Panc1 (cell line): ENCODE data around the gene ALG14. TPM values are rescaled to one million over a fixed set of nuclear protein-coding genes. Genes with fewer than 3 reads are reported as not detected.

Experiments
- ATAC-seq: fragments of 200-7000 bp; cut with Tn5 transposase; 2 replicates; pipeline ENCODE4 v1.9.1; 2020; ENCODE audit warnings: mild to moderate bottlenecking, moderate library complexity
- BruUV-seq: library from RNA; stranded (reverse); fragments of 400-500 nt; replicated peaks from 2 replicates; lab custom pipeline; 2021; lab: Mats Ljungman, UMichigan
- CTCF ChIA-PET: fragments of 300-600 bp; sonication (Branson Sonifier 250); formaldehyde crosslinking; loops from one replicate; lab custom pipeline; 2022; ENCODE audit warnings: antibody characterized with exemption; lab: Charles Lee
- POLR2A ChIA-PET: fragments of 300-600 bp; sonication (Branson Sonifier 250); formaldehyde crosslinking; loops from one replicate; lab custom pipeline; 2022; ENCODE audit warnings: antibody characterized with exemption; lab: Charles Lee
- DNase-seq: peaks from one replicate; pipeline ENCODE4 v3.0.0-alpha.2; 2010; ENCODE audit warnings: low read depth, low spot score
- H3K27ac ChIP-seq: 2 replicates; pipeline ENCODE4 v1.5.1; 2011; ENCODE audit warnings: mild to moderate bottlenecking, low read length, inconsistent platforms
- H3K27me3 ChIP-seq: fragments of 200-500 bp; sonication (Bioruptor generic); 2 replicates; pipeline ENCODE4 v1.6.0; 2014; ENCODE audit warnings: low read length, inconsistent platforms; ENCODE audit not compliant: control insufficient read depth, insufficient read depth
- H3K36me3 ChIP-seq: fragments of 200-500 bp; sonication (Bioruptor generic); 2 replicates; pipeline ENCODE4 v1.5.1; 2014; ENCODE audit warnings: inconsistent platforms, mild to moderate bottlenecking, low read length, moderate library complexity; ENCODE audit not compliant: control insufficient read depth, insufficient read depth
- H3K4me1 ChIP-seq: 2 replicates; pipeline ENCODE4 v1.5.1; 2011; ENCODE audit warnings: inconsistent platforms, mild to moderate bottlenecking, low read length, moderate library complexity; ENCODE audit not compliant: control insufficient read depth, insufficient read depth
- H3K4me3 ChIP-seq, 2 experiments: 2 replicates each; pipeline ENCODE4 v1.5.1; 2011 to 2012; ENCODE audit warnings: low read depth in 2 of 2, low read length in 2 of 2, mild to moderate bottlenecking in 2 of 2, inconsistent platforms in 1 of 2, moderate library complexity in 1 of 2
- H3K9me3 ChIP-seq: fragments of 200-500 bp; sonication (Bioruptor generic); 2 replicates; pipeline ENCODE4 v1.5.1; 2014; ENCODE audit warnings: low read depth, mild to moderate bottlenecking, inconsistent platforms, low read length, moderate library complexity; ENCODE audit not compliant: control insufficient read depth, insufficient read depth
- POLR2AphosphoS5 ChIP-seq: IDR thresholded peaks from 2 replicates; pipeline ENCODE4 v1.6.1; 2012; ENCODE audit warnings: mild to moderate bottlenecking, low read depth, low read length, moderate library complexity
- REST ChIP-seq, 2 experiments: IDR thresholded peaks; 2 replicates each; pipeline ENCODE4 v1.6.1; 2011 to 2012; ENCODE audit warnings: low read depth in 2 of 2, control low read depth in 1 of 2, low read length in 1 of 2, mild to moderate bottlenecking in 1 of 2, moderate library complexity in 1 of 2; ENCODE audit not compliant: insufficient read depth in 1 of 2
- SIN3A ChIP-seq: IDR thresholded peaks from 2 replicates; pipeline ENCODE4 v1.6.1; 2012; ENCODE audit warnings: low read depth, mild to moderate bottlenecking, low read length, moderate library complexity, borderline replicate concordance; ENCODE audit not compliant: insufficient read depth
- TCF7L2 ChIP-seq: IDR thresholded peaks from 2 replicates; pipeline ENCODE4 v1.6.1; 2011; ENCODE audit warnings: mild to moderate bottlenecking, low read depth, low read length, inconsistent platforms
- in situ Hi-C: cut with HindIII; loops from 2 replicates; pipeline ENCODE4 v1.10.0; 2016; ENCODE audit warnings: low sequenced_read_pairs, low pct_unique_long_range_greater_than_20kb
- intact Hi-C: fragments of 100-400 bp; cut with micrococcal nuclease; formaldehyde crosslinking; loops from one replicate; pipeline ENCODE4 v1.10.0; 2022; ENCODE audit not compliant: unreplicated experiment
- total RNA-seq: library from RNA; stranded (reverse); gene quantifications from one replicate; pipeline ENCODE4 v1.2.1, GENCODE V29; 2021; ENCODE audit not compliant: unreplicated experiment
- TF ChIP-seq, protein P1 (sequence below): fragments of 450-650 bp; IDR thresholded peaks from 2 replicates; pipeline ENCODE4 v1.5.1; 2017; ENCODE audit warnings: mild to moderate bottlenecking

Gene ALG14
- total RNA-seq, 1 experiment from 2014 or later: 4.1 TPM

DNA sequence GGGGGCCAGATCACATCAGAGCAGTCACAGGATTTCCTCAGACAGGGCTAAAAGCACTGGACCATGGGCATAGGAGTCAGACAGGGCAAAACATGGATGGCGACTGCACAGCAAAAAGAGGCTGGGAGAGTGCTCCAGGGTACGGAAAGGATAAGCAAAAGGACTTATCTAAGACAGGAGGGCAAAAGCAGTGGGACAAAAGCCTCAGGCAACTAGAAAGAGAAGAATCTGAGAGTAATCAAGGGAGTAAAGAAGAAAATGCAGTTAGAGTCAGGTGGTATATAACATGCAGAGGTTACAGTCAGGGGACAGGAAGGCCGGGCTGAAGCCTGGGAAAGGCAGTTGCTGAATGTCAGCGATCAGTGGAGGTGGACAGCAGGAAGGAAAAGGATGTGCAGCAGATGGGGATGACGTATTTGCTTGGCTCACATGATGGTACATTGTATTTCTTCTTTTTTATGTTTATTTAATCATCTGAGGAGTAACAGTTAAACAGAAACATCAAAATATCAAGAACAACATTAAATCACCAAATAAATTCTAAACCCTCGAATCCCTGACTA is 82.8 kb downstream of the ALG14 start:
- no peaks in the 10 kb centered on the region for H3K27me3 ChIP-seq
- DNase-seq: no peak
- peaks cover 2% of the 10 kb centered on the region; the same call in 1 of the 2 replicates for H3K4me1 ChIP-seq
- CTCF ChIA-PET: no interaction called here
- intact Hi-C loops: no loop called here
- no peaks in the 10 kb centered on the region for H3K36me3 ChIP-seq
- no peak overlapping the region for H3K4me3 ChIP-seq
- no peak overlapping the region for H3K27ac ChIP-seq
- H3K9me3 ChIP-seq: no peaks in the 10 kb centered on the region
- ATAC-seq: no peak
- POLR2A ChIA-PET: no interaction called here
- no TSS peak for BruUV-seq
- in situ Hi-C loops: no loop called here
- TF ChIP-seq TCF7L2: no peak
- TF ChIP-seq, protein P1, sequence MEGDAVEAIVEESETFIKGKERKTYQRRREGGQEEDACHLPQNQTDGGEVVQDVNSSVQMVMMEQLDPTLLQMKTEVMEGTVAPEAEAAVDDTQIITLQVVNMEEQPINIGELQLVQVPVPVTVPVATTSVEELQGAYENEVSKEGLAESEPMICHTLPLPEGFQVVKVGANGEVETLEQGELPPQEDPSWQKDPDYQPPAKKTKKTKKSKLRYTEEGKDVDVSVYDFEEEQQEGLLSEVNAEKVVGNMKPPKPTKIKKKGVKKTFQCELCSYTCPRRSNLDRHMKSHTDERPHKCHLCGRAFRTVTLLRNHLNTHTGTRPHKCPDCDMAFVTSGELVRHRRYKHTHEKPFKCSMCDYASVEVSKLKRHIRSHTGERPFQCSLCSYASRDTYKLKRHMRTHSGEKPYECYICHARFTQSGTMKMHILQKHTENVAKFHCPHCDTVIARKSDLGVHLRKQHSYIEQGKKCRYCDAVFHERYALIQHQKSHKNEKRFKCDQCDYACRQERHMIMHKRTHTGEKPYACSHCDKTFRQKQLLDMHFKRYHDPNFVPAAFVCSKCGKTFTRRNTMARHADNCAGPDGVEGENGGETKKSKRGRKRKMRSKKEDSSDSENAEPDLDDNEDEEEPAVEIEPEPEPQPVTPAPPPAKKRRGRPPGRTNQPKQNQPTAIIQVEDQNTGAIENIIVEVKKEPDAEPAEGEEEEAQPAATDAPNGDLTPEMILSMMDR: no peak
- no peak for TF ChIP-seq POLR2AphosphoS5
- no peak for TF ChIP-seq REST (IDR thresholded peaks at IDR 0.05; ENCODE audit: insufficient read depth in 1 of 2, low read depth in 2 of 2, low read length in 1 of 2)
- no peak for TF ChIP-seq SIN3A

GRCh38 chr1:94989398-94989797 is 83.4 kb downstream of the ALG14 start:
- in situ Hi-C loops (no loop called here), intact Hi-C loops (no loop called here)
- POLR2A ChIA-PET: no interaction called here
- Histone ChIP-seq H3K9me3 (no peaks in the 10 kb centered on the region), H3K27me3 (no peaks in the 10 kb centered on the region), H3K27ac (no peak overlapping the region), H3K4me1 (peaks cover 2% of the 10 kb centered on the region; the same call in 1 of the 2 replicates), H3K36me3 (no peaks in the 10 kb centered on the region), H3K4me3 (no peak overlapping the region)
- no peak for ATAC-seq
- CTCF ChIA-PET: no interaction called here
- TF ChIP-seq REST (IDR thresholded peaks at IDR 0.05; ENCODE audit: insufficient read depth in 1 of 2, low read depth in 2 of 2, low read length in 1 of 2) (no peak), SIN3A (no peak), TCF7L2 (no peak), POLR2AphosphoS5 (no peak)
- TF ChIP-seq, protein P1: no peak
- no peak for DNase-seq
- no TSS peak for BruUV-seq
